PFSK-1 (cell line): ENCODE results near the gene NXPH3.

Experiments
- FOXP2 ChIP-seq: optimal IDR thresholded peaks from 2 replicates; pipeline ENCODE3; 2011; ENCODE audit warnings: borderline replicate concordance, control low read depth, inconsistent platforms; ENCODE audit not compliant: insufficient read depth; ENCODE audit errors: extremely low read length, extremely low read depth
- POLR2AphosphoS5 ChIP-seq: IDR thresholded peaks from 2 replicates; pipeline ENCODE4 v1.6.1; 2012; ENCODE audit warnings: low read depth, mild to moderate bottlenecking, control low read depth, low read length, moderate library complexity
- SIN3A ChIP-seq: IDR thresholded peaks from 2 replicates; pipeline ENCODE4 v1.6.1; 2012; ENCODE audit warnings: mild to moderate bottlenecking, low read length, moderate library complexity, borderline replicate concordance; ENCODE audit not compliant: insufficient read depth
- TAF1 ChIP-seq: IDR thresholded peaks from 2 replicates; pipeline ENCODE4 v1.6.1; 2012; ENCODE audit warnings: low read length, control low read depth, borderline replicate concordance; ENCODE audit not compliant: insufficient read depth
- TF ChIP-seq, protein P1 (sequence below), 2 experiments: IDR thresholded peaks; 2 replicates each; pipeline versions ENCODE4 v1.6.1 to v1.8.0; 2011 to 2012; ENCODE audit warnings: low read depth in 2 of 2, low read length in 2 of 2, control low read depth in 1 of 2, inconsistent platforms in 1 of 2, mild to moderate bottlenecking in 1 of 2, moderate library complexity in 1 of 2; ENCODE audit not compliant: insufficient read depth in 1 of 2

The NXPH3 gene

DNA sequence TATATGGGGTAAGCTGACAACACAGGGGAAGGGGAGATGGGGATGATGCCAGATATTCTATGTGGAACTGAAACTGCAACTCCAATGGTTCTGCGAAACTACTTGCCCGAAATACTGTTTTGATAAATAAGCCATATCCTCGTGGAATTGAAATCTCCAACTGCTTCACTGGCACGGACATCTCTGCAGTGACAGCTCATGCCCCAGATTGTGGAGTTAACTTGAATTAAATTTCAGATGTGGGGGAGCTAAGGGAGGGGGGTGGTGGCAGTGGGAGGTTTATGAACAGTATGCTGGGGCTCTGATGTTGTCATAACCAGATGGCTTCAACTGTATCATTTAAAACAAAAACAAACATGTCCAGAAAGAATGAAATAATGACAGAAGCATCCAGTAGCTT lies 21.8 kb downstream of the NXPH3 start:
- TF ChIP-seq, protein P1, sequence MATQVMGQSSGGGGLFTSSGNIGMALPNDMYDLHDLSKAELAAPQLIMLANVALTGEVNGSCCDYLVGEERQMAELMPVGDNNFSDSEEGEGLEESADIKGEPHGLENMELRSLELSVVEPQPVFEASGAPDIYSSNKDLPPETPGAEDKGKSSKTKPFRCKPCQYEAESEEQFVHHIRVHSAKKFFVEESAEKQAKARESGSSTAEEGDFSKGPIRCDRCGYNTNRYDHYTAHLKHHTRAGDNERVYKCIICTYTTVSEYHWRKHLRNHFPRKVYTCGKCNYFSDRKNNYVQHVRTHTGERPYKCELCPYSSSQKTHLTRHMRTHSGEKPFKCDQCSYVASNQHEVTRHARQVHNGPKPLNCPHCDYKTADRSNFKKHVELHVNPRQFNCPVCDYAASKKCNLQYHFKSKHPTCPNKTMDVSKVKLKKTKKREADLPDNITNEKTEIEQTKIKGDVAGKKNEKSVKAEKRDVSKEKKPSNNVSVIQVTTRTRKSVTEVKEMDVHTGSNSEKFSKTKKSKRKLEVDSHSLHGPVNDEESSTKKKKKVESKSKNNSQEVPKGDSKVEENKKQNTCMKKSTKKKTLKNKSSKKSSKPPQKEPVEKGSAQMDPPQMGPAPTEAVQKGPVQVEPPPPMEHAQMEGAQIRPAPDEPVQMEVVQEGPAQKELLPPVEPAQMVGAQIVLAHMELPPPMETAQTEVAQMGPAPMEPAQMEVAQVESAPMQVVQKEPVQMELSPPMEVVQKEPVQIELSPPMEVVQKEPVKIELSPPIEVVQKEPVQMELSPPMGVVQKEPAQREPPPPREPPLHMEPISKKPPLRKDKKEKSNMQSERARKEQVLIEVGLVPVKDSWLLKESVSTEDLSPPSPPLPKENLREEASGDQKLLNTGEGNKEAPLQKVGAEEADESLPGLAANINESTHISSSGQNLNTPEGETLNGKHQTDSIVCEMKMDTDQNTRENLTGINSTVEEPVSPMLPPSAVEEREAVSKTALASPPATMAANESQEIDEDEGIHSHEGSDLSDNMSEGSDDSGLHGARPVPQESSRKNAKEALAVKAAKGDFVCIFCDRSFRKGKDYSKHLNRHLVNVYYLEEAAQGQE (IDR thresholded peaks at IDR 0.05; ENCODE audit: insufficient read depth in 1 of 2, low read depth in 2 of 2, low read length in 2 of 2) = no peak
- TF ChIP-seq TAF1 = no peak
- TF ChIP-seq FOXP2 = no peak
- TF ChIP-seq POLR2AphosphoS5 = no peak
- no peak for TF ChIP-seq SIN3A

DNA sequence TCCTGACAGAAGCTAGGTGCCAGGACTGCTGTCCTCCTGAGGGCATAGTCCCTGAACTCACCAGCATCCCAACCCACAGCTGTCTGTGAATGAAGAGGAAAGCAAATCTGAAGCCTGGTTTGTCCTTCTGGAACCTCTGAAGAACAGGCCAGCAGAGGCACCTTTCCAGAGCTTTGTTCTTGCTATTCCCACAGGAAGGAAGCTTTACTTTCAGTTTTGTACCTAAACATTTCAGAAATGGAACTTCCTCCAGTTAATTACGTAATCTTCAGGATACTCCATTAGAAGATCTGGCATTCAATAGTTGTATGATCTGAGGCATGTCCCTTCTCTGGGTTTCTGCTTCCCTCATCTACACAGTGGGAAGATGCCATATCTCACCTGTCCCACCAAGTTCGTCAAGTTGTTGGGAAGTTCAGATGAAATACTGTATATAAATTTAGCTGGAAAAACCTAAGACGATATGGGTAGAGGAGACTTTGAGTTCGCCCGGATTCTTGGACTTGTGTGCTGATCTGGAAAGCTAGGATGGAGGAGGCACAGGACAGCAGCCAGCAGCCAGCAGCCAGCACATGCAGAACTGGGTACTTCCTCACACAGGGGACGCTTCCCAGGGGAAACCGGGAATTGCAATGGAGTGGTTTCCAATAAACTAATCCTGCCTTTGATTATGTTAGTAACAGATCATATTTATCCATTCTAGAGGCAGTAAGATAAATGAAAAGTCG lies 22.4 kb downstream of the NXPH3 start:
- no peak for TF ChIP-seq SIN3A
- no peak for TF ChIP-seq FOXP2

DNA sequence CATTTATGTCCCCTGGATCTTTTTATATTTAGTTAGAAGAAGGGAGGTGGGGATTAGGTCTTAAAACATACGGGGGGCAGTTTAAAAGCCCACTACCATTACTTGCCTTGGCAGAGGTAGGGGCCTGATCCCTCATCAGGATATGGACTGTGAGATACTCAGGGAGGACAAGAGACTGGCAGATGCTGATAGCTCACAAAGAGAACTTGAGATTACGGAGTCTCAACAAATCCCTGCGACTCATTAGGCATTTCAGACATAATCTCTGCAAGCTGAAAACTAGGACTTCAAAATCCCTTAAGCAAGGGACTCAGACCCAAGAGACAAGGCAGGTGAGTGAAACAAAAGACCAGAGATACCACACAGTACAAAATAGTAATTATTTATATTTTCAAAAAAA lies 23.2 kb downstream of the NXPH3 start:
- TF ChIP-seq, protein P1 (IDR thresholded peaks at IDR 0.05; ENCODE audit: insufficient read depth in 1 of 2, low read depth in 2 of 2, low read length in 2 of 2) = no peak
- TF ChIP-seq SIN3A = no peak
- no peak for TF ChIP-seq TAF1
- no peak for TF ChIP-seq POLR2AphosphoS5
- TF ChIP-seq FOXP2 = no peak

DNA sequence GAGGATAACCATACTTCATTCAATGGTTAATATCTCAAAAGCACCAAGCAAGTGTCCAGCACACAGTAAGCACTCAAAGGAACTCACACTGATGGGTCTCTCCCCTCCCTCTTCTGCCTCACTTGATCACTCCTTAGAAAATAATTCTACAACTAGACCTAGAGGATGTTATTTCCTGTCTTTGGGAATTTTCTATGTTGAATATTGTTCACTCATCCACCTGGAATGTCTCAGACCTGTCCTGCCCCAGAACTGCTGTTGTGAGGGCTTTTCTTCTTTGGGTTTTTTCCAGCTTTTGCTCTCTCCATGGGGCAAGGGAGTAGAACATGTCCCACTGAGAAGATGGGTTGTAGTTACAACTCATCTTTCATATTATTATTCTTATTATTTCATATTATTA lies 25.3 kb downstream of the NXPH3 start:
- TF ChIP-seq, protein P1 (IDR thresholded peaks at IDR 0.05; ENCODE audit: insufficient read depth in 1 of 2, low read depth in 2 of 2, low read length in 2 of 2) = no peak
- TF ChIP-seq POLR2AphosphoS5 = no peak
- TF ChIP-seq FOXP2 = no peak
- TF ChIP-seq SIN3A = no peak
- no peak for TF ChIP-seq TAF1

DNA sequence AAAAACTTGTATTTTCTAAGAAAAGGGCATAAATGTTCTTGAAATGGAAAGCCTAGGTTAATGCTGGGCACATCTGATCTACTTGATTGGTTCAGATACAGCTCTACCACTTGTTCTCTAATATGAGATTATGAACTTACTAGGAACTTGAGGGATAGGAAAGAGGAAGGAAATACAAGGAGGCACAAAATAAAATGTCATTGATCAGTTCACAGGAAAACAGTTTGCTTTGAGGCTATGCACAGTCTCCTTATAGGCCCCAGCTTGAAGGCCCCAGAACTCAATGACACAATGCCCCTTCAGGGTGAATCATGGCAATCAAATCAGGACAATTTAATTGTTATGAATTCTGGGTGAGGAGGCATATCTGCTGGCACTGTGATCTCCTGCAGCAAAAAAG lies 27.1 kb downstream of the NXPH3 start:
- TF ChIP-seq, protein P1 (IDR thresholded peaks at IDR 0.05; ENCODE audit: insufficient read depth in 1 of 2, low read depth in 2 of 2, low read length in 2 of 2) = no peak
- no peak for TF ChIP-seq FOXP2
- no peak for TF ChIP-seq SIN3A
- no peak for TF ChIP-seq POLR2AphosphoS5
- TF ChIP-seq TAF1 = no peak
